Right ventricle myocardium superior (tissue), 1 donor: ENCODE results near the gene TSPAN3. TPM values are rescaled to one million over a fixed set of nuclear protein-coding genes. Genes with fewer than 3 reads are reported as not detected.

Source experiments
- ATAC-seq: fragments of 200-7000 bp; cut with Tn5 transposase; one replicate; pipeline ENCODE4 v1.9.1; 2020; ENCODE audit warnings: mild to moderate bottlenecking; ENCODE audit not compliant: poor library complexity
- DNase-seq: peaks from one replicate; pipeline ENCODE4 v3.0.0-alpha.2; 2020
- intact Hi-C: fragments of 100-400 bp; cut with DNase I; formaldehyde crosslinking; loops from one replicate; pipeline ENCODE4 v1.11.2; 2022
- total RNA-seq: library from RNA; stranded (reverse); fragmentation: NEBNext Ultra II Directional; extraction: Animal tissue kit (Norgen Biotek cat#: 25700); gene quantifications from one replicate; pipeline ENCODE4 v1.2.1, GENCODE V29; 2021
- donor health status: DM: no; HTN: yes; CAD: no; lungs with severe emphysema.

TSPAN3 gene
- total RNA-seq, 1 donor from 2014 or later: 85.2 TPM

DNA sequence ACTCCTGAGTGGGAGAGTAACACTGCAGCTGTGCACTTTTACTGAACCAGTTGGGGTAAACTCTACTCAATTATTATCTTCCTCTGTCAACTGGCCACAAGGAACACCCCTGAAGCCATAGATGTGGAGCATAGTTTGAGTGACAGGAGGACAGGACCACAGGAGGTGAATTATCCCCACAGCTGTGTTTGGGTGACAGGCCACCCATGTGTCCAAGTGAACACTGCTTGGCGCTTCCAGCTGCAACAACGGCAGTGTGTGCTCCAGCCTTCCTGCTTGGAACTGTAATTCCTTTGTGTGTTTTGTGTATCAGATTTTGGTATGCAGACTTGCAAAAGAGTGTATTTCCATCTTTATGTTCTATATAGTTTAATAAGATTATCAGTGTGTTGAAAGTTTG, 20.2 kb upstream of the TSPAN3 start:
- DNase-seq: no peak
- intact Hi-C loops: no loop called here
- ATAC-seq: no peak

DNA sequence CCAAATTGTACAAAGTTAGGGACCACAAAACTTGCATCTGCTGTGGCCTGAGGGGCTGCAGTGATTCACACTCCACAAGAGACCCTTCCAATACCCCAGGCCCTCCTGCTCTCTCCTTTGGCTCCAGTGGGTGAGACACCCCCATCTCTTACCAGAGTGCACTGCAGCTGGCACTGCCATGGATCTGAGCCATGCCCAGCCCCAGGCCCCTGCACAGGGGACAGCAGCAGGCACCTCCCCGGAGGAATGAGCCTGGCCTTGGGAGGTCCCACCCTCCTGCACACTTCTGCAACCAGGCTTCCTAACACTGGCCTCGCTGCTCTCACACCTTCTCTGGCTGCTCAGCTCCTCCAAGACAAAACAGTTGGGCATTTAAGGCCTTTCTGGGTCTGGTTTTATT, 16.3 kb upstream of the TSPAN3 start:
- intact Hi-C loops: no loop called here
- DNase-seq (no peak), ATAC-seq (no peak)

DNA sequence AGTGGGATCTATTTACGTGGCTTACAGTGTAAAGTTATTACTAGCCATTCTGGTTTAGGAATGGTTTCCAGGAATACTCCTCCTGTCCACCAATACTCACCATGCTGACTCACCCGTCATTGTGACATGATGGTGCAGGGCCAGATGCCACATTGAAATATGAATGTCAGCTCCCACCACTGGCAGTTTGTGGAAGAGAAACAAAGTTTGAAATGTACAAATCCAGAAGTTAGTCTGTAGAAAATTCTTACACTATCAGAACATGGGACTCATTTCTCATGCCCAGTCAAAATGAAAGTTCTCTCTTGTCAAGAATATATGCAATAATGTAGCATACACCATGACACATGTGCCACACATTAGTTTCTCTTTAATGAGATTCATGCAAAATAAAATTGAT, 14.4 kb upstream of the TSPAN3 start:
- ATAC-seq: no peak
- intact Hi-C loops: no loop called here
- no peak for DNase-seq

DNA sequence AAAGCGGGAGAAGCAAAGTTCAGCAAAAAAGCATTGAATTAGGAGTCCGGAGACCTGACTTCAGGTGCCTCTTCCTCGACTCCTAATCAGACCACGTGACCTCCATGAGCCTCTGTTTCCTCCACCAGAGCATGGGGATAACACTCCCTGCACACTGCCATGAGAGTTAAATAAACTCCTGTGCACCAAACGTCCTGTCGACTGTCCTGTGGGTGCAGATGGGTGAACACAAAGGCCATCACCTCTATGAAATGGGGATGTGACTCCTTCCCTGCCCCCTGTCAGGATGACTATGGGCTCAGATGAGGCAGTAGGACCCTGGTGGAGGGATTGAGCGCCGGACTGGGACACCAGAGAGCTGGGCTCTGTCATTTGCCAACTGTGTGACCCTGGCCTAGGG, 13.5 kb upstream of the TSPAN3 start:
- ATAC-seq (no peak), DNase-seq (no peak)
- intact Hi-C loops: no loop called here

DNA sequence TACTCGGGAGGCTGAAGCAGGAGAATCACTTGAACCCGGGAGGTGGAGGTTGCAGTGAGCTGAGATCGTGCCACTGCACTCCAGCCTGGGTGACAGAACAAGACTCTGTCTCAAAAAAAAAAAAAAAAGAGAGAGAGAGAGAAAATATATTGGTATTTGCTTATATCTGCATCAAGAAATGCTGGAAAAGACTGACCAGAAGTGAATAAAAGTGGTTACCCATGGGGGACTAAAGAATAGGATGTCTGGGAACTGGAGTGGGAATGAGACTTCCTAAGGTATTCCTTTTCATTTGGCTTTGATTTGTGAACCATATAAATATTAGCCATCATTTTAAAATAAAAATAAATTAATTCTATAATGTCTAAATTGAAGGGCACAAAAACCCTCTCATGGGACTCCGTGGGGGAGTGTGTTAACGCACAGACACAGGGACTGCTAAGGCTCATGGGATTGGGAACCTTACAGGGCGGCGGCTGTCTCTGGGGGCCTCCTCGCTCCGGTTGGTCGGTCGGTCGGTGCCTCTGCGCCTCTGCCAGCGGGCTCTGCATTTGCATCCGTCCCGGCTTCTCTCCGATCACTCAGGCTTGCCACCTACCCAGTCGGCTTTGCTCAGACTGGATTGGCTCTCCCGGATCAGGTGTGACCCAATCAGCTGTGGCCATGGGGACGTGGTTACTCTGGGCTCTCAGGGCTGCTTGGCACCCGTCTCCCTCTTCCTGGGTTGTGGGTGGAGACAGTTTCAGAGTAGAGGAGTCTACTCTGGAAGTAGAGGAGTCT, 12.7 kb upstream of the TSPAN3 start:
- DNase-seq: peak; percentile 84
- peak; percentile 98 for ATAC-seq
- intact Hi-C loops: no loop called here

DNA sequence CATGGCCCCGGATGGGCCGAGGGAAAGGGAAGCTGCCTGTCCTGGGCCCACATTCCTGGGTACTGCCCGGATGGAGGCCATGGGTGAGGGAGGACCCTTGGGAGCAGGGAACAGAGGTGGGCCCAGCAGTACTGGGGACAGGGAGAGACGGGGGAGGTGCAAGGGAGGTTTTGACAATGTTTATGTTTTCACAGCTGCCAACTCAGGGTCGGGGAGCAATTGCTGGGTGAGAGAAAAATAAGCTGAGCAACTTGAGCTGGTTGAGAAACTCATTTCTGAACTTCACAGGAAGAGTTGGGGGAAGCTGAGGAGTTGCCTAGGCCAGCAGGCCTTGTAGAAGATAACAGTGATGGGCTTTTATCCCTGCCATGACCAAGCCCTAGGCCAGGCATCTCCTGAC, 11.1 kb upstream of the TSPAN3 start:
- DNase-seq (no peak), ATAC-seq (no peak)
- intact Hi-C loops: no loop called here

DNA sequence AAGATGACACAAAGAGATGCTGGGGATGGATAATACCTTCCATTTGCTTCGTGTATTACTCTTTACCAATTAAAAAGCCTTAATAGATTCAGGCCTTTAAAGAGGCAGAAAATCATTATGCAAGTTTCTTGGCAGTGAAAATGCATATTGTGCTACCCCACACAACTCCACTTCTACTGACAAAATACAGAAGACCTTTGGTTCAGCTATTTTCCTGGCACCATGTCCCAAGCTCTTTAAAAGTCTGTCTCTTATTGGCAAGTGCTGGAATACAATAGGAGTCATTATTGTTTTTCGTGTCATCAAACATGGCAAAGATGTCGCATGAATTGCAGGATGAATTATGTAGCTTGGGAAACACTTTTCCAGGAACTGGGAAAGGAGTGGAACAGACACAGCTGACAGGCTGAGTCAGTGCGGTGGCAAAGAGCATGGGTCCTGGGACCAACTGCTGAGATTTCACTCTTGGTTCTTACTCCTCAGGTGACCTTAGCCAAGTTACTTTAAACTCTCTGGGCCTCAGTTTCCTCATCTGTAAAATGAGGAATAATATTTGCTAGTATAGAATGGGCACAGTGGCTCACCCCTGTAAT, 5.5 kb upstream of the TSPAN3 start:
- intact Hi-C loops: no loop called here
- ATAC-seq: no peak
- no peak for DNase-seq

DNA sequence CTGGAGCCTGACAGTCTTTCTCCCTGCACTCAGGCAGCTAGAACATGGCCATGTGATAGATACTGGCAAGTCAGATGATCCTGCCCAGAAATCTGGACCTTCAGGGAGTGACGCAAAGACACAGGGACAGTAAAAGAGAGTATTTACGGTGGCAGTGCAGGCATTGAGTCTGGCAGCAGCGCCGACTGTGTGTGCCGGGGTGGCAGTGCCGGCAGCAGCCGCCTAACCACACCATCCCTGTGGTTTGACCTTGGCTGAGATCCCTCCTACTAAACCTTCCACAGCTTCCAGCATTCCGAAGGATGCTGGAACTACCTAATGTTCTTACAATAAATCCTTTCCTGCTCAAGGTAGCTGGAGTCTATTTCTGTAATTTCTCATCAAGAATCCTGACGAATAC, 4.6 kb upstream of the TSPAN3 start:
- DNase-seq: no peak
- intact Hi-C loops: no loop called here
- ATAC-seq: no peak

DNA sequence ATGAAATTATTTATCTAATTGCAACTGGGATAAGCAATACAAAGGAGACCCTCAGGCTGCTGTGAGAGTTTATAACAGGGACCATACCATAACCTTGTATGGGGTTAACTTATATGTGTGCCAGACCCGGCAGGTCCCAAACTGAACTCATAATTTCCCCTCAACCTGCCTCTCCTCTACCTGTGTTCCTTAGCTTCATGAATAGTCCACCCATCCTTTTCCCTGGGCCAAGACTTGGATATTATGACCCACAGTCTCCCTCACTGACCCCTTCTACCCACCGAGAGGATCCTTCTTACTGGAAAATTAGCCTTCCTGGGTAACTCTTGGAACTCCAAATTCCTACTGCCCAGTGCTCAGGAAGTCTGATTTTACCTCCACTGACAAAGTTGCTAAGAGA, 3.4 kb upstream of the TSPAN3 start:
- DNase-seq (no peak), ATAC-seq (no peak)
- intact Hi-C loops: no loop called here

DNA sequence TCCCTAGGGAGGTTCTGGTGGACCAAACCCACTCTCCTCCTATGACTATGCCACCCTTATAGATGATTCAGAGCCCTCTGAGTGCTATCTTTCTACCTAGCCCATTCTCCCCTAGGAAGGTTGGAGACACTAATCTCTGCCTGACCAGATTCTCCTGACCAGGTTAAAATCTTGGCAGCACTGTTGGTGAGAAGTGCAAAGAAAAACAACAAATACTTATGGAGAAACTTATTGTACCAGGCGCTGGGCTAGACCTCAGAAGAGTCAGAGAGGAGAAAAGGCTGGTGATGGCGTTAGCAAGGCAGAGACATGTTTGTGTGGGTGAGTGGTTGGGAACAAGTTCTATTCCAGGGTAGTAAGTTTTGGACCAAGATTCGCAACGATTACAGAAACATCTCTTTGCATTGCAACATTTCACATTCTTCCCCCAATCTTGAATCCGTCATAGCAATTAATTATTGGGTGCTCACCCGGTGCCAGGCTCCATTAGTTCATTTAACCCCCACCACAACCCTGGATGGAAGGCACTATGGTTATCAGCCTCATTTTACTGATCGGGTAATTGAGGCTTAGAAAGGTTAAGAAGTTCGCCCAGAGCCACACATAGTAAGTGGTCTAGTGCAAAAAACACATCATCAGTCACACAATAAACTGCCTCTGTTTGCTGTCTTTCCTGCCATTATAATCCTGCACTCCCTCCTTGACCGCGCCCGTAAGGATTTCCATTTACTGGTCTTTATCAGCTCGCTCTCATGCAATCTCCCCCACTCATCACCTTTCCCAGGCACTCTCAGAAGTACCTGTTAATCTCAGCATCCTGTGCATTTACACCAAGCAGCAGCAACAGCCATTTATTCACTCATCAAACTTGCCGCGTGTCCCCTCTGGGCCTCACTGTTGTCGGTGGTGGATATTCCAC, 655 bp upstream of the TSPAN3 start:
- no peak for ATAC-seq
- intact Hi-C loops: no loop called here

DNA sequence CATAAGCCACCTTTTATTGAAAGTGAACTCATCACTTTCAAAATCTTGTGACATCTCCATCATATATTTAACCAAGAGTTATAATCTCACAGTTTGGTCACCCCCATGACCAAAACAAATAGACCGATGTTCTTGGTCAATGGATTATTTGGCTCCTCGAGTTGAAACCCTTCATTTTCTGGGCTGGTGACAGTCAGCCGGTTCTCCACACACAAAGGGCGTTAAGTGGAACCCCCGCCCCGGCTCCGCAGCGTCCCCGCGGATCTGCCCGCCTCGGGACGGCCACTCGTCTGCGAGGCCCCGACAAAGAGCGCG, 772 bp downstream of the TSPAN3 start:
- intact Hi-C loops: no loop called here
- no peak for ATAC-seq
- no peak for DNase-seq

More for the DNA sequence above, 655 bp upstream of the TSPAN3 start:
- no peak for DNase-seq

DNA sequence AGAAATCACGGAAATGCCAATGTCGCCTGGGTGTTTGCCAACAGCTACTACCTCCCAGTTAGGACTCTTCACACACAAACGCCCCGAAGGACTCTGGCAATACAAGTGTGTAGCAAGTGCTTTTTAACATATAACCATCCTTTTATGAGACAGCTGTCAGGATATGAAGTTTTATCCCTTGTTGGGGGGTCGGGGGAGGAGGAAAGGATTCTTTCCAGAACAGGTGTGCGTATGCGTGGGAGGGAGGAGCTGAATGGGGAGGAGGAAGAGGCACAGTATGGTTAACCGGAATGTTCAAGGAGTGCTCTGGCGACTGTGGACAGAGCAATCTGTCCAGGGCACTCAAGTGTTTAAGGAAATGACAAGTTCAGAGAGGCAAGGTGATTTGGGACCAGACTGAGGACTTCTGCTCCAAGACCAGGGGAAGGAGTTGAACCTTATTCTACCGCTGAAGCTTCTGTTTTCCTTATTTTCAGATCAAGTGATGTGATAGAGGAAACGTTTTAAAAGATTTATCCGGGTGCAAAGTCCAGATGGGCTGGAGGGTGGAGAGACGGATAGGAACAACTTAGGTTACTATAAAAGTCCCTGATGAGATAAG, 1.3 kb downstream of the TSPAN3 start:
- intact Hi-C loops: no loop called here
- DNase-seq (no peak), ATAC-seq (no peak)

DNA sequence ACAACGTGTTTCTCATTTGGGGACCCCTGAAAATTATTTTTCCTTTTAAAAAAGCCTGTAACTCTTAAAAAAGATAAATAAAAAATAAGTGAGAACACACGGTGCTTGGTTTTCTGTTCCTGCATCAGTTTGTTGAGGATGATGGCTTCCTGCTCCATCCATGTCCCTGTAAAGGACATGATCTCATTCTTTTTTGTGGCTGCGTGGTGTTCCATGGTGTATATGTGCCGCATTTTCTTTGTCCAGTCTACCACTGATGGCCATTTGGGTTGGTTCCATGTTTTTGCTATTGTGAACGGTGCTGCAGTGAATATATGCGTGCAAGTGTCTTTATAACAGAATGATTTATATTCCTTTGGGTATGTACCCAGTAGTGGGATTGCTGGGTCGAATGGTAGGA, 2.3 kb downstream of the TSPAN3 start:
- no peak for ATAC-seq
- DNase-seq: no peak
- intact Hi-C loops: no loop called here

DNA sequence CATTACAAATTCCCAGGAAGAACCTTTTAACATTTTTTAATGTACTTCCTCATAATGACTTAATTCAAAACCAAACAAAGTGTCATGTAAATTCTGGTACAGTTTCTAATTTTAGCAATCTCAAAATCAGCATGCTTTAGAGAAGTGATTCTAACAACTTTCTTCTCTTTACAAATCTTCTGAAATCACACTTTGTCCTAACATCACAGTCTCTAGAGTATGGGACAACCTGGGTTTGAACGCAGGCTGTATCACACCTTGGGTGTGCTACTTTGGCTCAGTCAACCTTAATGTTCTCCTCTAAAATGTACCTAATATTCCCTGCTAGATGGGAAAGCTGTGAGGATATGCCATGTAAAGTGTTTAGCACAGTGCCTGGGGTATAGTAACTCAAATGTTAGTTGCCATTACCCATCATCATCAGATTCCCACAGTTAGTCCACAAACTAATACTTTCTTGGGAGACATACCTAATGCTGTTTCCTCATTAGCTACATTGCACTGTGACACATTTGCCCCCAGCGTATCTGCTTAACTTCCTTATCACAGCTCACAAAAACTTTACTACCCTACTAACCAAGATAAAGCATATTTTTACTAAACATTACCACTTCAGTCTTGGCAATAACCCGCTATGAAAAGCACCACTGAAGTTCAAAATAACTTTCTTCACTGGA, 3.1 kb downstream of the TSPAN3 start:
- no peak for DNase-seq
- intact Hi-C loops: no loop called here
- ATAC-seq: no peak

DNA sequence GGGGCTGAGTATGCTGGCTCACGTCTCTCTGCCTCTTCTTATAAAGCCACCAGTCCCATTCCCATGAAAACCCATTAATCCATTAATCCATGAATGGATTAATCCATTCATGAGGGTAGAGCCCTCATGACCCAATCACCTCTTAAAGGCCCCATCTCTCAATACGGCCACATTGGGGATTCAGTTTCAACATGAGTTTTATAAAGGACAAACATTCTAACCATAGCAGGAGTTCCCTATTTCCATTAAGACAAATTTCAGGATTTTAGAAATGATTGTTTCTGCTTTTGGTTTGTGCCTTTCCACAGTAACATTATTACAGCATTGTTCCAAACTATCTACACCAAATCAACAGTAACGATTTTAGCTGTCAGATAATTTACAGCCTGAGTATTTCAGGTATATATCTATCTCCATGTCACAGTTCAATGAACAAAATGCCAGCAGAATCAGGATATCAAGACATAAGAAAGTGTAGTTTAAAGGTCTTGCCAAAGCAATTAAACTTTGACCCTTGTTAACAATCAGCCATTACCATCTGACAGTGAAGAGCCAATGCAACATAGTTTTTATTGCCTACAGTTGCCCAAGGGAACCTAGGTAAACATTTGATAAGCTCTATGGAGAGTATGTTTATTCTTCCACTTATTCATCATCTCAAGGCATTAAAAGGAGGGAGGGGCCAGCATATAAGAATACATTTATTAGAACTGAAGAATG, 3.8 kb downstream of the TSPAN3 start:
- ATAC-seq: no peak
- no peak for DNase-seq
- intact Hi-C loops: no loop called here

DNA sequence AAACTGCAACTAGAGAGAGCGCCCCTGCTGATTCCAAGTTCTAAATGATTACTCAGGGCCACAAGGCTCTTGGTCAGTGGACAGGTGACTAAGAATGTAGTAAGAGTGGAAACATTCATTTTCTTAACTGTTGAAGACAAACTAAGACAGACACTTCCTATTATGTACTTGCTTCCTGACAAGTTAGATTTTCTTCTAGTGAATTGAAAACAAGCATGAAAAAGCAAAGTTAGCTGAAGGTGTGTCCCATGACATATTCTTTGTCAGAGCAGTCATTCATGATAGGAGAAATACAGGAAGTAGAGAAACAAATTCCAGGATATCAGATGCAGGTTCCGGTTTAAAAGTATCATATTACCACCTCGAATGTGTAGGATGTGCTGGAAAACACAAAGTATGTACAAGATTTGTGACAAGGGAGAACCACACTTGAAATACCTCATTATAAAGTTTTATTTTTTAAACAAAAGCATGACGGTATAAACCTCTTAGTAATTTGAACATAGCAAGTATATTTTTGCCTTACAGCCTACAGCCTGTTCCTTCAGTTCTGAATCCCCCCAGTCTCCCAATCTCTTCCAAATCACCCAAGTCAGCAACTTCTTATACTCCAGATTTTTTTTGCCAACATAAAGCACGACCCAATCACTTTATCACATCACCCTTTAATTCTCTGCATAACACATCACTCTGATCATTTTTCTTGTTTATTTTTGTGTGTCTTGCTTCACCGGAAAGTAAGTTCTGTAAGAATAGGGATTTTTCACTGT, 6.2 kb downstream of the TSPAN3 start:
- intact Hi-C loops: no loop called here
- no peak for ATAC-seq

DNA sequence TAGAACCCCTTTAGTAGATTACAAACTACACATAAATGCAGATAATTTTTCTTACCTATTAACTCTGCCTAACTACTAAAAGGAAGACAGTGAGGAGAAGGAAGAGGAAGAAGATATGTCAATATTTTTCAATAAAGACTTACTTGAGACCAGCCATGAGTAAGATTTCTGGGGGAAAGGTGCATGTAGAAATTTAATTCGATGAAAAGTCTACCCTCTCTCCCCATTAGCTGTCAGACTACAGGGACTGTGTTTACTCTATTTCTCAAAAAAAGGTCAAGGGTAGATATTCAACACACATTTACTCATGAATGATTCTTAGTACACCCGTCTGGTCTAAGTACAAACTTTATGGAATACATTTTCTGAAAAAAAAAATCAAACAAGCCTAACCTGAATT, 6.8 kb downstream of the TSPAN3 start:
- DNase-seq (no peak), ATAC-seq (no peak)
- intact Hi-C loops: no loop called here

More for the DNA sequence above, 6.2 kb downstream of the TSPAN3 start:
- DNase-seq: no peak

DNA sequence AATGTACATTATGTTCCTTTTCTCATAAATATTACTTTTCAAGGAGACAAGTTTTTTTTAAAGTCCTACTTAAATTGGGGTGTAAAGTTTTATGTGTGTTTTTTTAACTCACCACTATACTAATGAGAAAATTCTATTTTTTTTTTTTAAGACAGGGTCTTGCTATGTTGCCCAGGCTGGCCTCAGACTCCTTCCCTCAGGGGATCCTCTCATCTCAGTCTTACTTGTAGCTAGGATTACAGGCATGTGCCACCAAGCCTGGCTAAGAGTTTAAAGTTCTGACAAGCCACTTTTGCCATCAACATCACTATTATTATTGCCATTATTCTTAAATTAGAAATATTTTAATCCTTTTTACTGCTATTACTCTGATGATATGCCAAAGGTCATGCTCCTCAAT, 7.7 kb downstream of the TSPAN3 start:
- DNase-seq (no peak), ATAC-seq (no peak)
- intact Hi-C loops: no loop called here
